HepG2 (cell line): ENCODE measurements around the gene PLS1. TPM values are rescaled to one million over a fixed set of nuclear protein-coding genes. Genes with fewer than 3 reads are reported as not detected.

ENCODE experiments used
- ATAC-seq: fragments of 200-7000 bp; cut with Tn5 transposase; 3 replicates; pipeline ENCODE4 v1.9.1; 2020; ENCODE audit warnings: mild to moderate bottlenecking, moderate library complexity
- BruUV-seq: library from RNA; stranded (reverse); fragments of 400-500 nt; replicated peaks from 2 replicates; lab custom pipeline; 2021; lab: Mats Ljungman, UMichigan
- CTCF ChIA-PET: fragments of 300-600 bp; formaldehyde crosslinking; extraction: SDS; loops from one replicate; lab custom pipeline; 2021; ENCODE audit warnings: low total read pairs, inconsistent platforms, low intra/inter-chr PET ratio; lab: Yijun Ruan, JAX
- POLR2A ChIA-PET: fragments of 350-600 bp; sonication (Branson Sonifier 250); formaldehyde crosslinking; loops from one replicate; lab custom pipeline; 2020; ENCODE audit warnings: antibody characterized with exemption, inconsistent platforms; lab: Yijun Ruan, JAX
- DNase-seq: peaks from one replicate; pipeline ENCODE4 v3.0.0-alpha.2; 2015; ENCODE audit warnings: low spot score
- FAIRE-seq: peaks from 3 replicates; lab custom pipeline; 2011; peaks lifted over from hg19 to GRCh38; lab: Jason Lieb, UNC
- H2AFZ ChIP-seq: one replicate; pipeline ENCODE4 v1.6.1; 2011; ENCODE audit warnings: low read length, inconsistent platforms
- H3K27ac ChIP-seq: fragments of 300-600 bp; 3 replicates; pipeline ENCODE4 v1.8.0; 2011; ENCODE audit warnings: mixed run types, mild to moderate bottlenecking, mixed read lengths, low read length, inconsistent platforms; ENCODE audit not compliant: insufficient read depth; ENCODE audit errors: extremely low read length
- H3K27me3 ChIP-seq, 2 experiments: fragments of 200-600 bp in 1 of 2; 2 replicates in 1 of 2; 3 replicates in 1 of 2; pipeline versions ENCODE4 v1.6.0 to v1.8.0; 2011; ENCODE audit warnings: low read length in 2 of 2, mild to moderate bottlenecking in 2 of 2, moderate library complexity in 2 of 2, inconsistent platforms in 1 of 2; ENCODE audit not compliant: insufficient read depth in 2 of 2, control insufficient read depth in 1 of 2
- H3K36me3 ChIP-seq, 2 experiments: fragments of 200-600 bp in 1 of 2; replicated peaks in 1 of 2; 2 replicates in 1 of 2; 3 replicates in 1 of 2; pipeline versions ENCODE4 v1.5.1 to v1.8.0; 2011; ENCODE audit warnings: low read length in 2 of 2, inconsistent platforms in 1 of 2; ENCODE audit not compliant: insufficient read depth in 2 of 2, control insufficient read depth in 1 of 2
- H3K4me1 ChIP-seq: 2 replicates; pipeline ENCODE4 v1.5.1; 2012; ENCODE audit warnings: low read length, inconsistent platforms; ENCODE audit not compliant: insufficient read depth
- H3K4me2 ChIP-seq: 2 replicates; pipeline ENCODE4 v1.6.0; 2011; ENCODE audit warnings: low read depth, low read length, inconsistent platforms
- H3K4me3 ChIP-seq, 3 experiments: fragments of 200-600 bp in 1 of 3; sonication (generic), shearing (Covaris generic) in 1 of 3; replicated peaks in 1 of 3; 2 replicates each; pipeline ENCODE4 v1.5.1; 2011 to 2016; ENCODE audit warnings: low read length in 3 of 3, inconsistent platforms in 2 of 3, low read depth in 2 of 3, mild to moderate bottlenecking in 2 of 3, control low read depth in 1 of 3, mixed read lengths in 1 of 3; ENCODE audit not compliant: insufficient read depth in 1 of 3
- H3K79me2 ChIP-seq: one replicate; pipeline ENCODE4 v1.6.1; 2011; ENCODE audit warnings: low read length, inconsistent platforms; ENCODE audit not compliant: insufficient read depth
- H3K9ac ChIP-seq: 2 replicates; pipeline ENCODE4 v1.6.0; 2011; ENCODE audit warnings: mild to moderate bottlenecking, low read depth, low read length, inconsistent platforms; ENCODE audit not compliant: insufficient read depth
- H3K9me3 ChIP-seq: 2 replicates; pipeline ENCODE4 v1.5.1; 2012; ENCODE audit warnings: mild to moderate bottlenecking, low read length
- H4K20me1 ChIP-seq: 2 replicates; pipeline ENCODE4 v1.6.0; 2011; ENCODE audit warnings: inconsistent platforms, mild to moderate bottlenecking, low read length, moderate library complexity; ENCODE audit not compliant: insufficient read depth
- CHD2 ChIP-seq: IDR thresholded peaks from 2 replicates; pipeline ENCODE4 v1.6.1; 2011; ENCODE audit warnings: low read depth, low read length, improper control_type of control experiment
- DR1 ChIP-seq: sonication (generic); formaldehyde crosslinking; IDR thresholded peaks from 2 replicates; pipeline ENCODE4 v1.8.0; 2021; ENCODE audit warnings: mild to moderate bottlenecking, missing genetic modification reagents, inconsistent platforms
- HMG20A ChIP-seq: IDR thresholded peaks from 2 replicates; pipeline ENCODE4 v1.6.1; 2016; ENCODE audit warnings: borderline replicate concordance
- HNRNPLL ChIP-seq: fragments of 200-400 bp; formaldehyde crosslinking; IDR thresholded peaks from 2 replicates; pipeline ENCODE4 v1.6.1; 2017; ENCODE audit warnings: mild to moderate bottlenecking, low read depth, low read length; ENCODE audit not compliant: poor library complexity, severe bottlenecking
- KDM1A ChIP-seq: IDR thresholded peaks from 2 replicates; pipeline ENCODE4 v1.6.1; 2016; ENCODE audit warnings: missing compliant biosample characterization
- NFIC ChIP-seq: IDR thresholded peaks from 2 replicates; pipeline ENCODE4 v1.6.1; 2012; ENCODE audit warnings: mild to moderate bottlenecking, low read length, inconsistent platforms
- ZNF17 ChIP-seq: sonication (generic); formaldehyde crosslinking; IDR thresholded peaks from 2 replicates; pipeline ENCODE4 v1.5.0; 2020; ENCODE audit warnings: mild to moderate bottlenecking, missing genetic modification reagents
- ZNF256 ChIP-seq: sonication (generic); formaldehyde crosslinking; conservative IDR thresholded peaks from 2 replicates; pipeline ENCODE4 v1.4.0; 2020; ENCODE audit warnings: missing genetic modification reagents
- ZNF703 ChIP-seq: sonication (generic); formaldehyde crosslinking; IDR thresholded peaks from 2 replicates; pipeline ENCODE4 v1.5.1; 2020; ENCODE audit warnings: missing genetic modification reagents, mild to moderate bottlenecking, moderate library complexity, borderline replicate concordance
- ZNF841 ChIP-seq: sonication (generic); formaldehyde crosslinking; IDR thresholded peaks from 2 replicates; pipeline ENCODE4 v1.8.1; 2023; ENCODE audit warnings: missing genetic modification reagents, borderline replicate concordance
- WGBS: methylation state at CpG from one replicate; pipeline ENCODE4 v1.1.6; 2017; ENCODE audit warnings: low lambda C conversion rate; 5-methylcytosine and 5-hydroxymethylcytosine counted together
- in situ Hi-C: cut with HindIII; loops from 2 replicates; pipeline ENCODE4 v1.10.0; 2017; ENCODE audit warnings: low pct_unique_long_range_greater_than_20kb; ENCODE audit not compliant: extremely low pct_ligation_motif_present
- intact Hi-C: fragments of 100-400 bp; cut with micrococcal nuclease; formaldehyde crosslinking; loops from one replicate; pipeline ENCODE4 v1.10.0; 2022; ENCODE audit not compliant: unreplicated experiment
- polyA plus RNA-seq, 8 experiments: library from polyadenylated mRNA; depleted of rRNA in 3 of 8; stranded (reverse) in 7 of 8; unstranded in 1 of 8; fragments of >200 nt; fragmentation: Illumina TruSeq in 4 of 8; extraction: Trizol in 4 of 8; gene quantifications; 2 replicates each; pipeline versions ENCODE4 v1.2.1 to v1.2.3, GENCODE V29; 2011 to 2016; ENCODE audit warnings: low read depth in 4 of 8, missing spikeins in 1 of 8, mixed read lengths in 1 of 8; ENCODE audit not compliant: insufficient read depth in 1 of 8
- total RNA-seq, 5 experiments: library from RNA; depleted of rRNA; stranded (reverse); fragments of >200 nt; fragmentation: Illumina TruSeq; extraction: Trizol; gene quantifications; 2 replicates each; pipeline ENCODE4 v1.2.3, GENCODE V29; 2016; ENCODE audit warnings: low read depth in 1 of 5
- TF ChIP-seq, protein P1 (sequence below): IDR thresholded peaks from 2 replicates; pipeline ENCODE4 v1.6.1; 2018; ENCODE audit warnings: missing genetic modification reagents, mild to moderate bottlenecking, missing compliant biosample characterization
- TF ChIP-seq, protein P2 (sequence below): sonication (generic); formaldehyde crosslinking; IDR thresholded peaks from 2 replicates; pipeline ENCODE4 v1.4.0; 2020; ENCODE audit warnings: missing genetic modification reagents

PLS1 gene
- total and polyA plus RNA-seq, 2 of the 13 experiments (the other 11 are each of a cell fraction or from before 2014, with no cell fraction given), result 11.2 to 21.1 TPM

DNA sequence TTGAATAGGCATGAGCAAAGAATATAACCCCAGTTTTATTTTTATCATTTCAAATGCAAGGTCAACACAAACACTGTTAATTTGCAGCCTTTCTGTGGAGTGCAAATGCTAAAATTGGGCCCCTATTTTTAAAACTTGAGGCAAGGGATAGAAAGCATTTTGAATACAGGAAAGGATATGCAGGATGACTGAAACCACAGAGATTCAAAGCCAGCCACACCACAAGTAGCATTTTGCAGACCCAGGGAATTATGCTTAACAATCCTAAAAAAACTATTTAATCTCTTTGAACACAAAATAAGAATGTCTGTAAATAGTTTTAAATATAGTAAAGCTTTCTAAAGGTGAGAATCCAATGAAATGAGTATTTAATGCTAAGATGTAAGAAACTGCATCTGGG, 64.7 kb downstream of the PLS1 start (continued):
- no peak for TF ChIP-seq ZNF703
- no peak for TF ChIP-seq KDM1A (CRISPR knock-in tag)
- TF ChIP-seq ZNF256 (CRISPR knock-in tag), result no peak
- TF ChIP-seq ZNF17 (CRISPR knock-in tag), result no peak
- TF ChIP-seq, protein P1, sequence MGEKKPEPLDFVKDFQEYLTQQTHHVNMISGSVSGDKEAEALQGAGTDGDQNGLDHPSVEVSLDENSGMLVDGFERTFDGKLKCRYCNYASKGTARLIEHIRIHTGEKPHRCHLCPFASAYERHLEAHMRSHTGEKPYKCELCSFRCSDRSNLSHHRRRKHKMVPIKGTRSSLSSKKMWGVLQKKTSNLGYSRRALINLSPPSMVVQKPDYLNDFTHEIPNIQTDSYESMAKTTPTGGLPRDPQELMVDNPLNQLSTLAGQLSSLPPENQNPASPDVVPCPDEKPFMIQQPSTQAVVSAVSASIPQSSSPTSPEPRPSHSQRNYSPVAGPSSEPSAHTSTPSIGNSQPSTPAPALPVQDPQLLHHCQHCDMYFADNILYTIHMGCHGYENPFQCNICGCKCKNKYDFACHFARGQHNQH (CRISPR knock-in tag), result no peak
- no peak for TF ChIP-seq HNRNPLL
- no peak for TF ChIP-seq DR1 (CRISPR knock-in tag)
- no peak for TF ChIP-seq ZNF841
- TF ChIP-seq CHD2, result no peak

DNA sequence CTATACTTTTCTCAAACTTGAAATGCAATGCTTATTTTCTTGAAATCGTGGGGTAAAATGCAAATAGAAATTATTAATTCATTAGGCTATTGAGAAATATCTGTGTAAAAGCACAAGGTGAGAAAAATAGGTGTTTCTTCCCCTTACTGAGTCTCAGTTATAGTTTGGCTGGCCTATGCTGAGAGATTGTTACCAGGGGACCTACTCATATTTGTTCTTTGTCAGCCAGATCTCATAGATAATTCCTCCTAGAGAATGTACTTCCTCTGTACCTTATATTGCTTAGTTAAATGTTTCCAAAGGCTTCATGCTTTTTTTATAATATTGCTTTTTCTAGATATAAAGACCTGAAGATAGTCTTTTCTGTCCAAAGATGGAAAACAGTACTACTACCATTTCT, 67.7 kb downstream of the PLS1 start:
- Histone ChIP-seq H3K36me3 (peaks cover 0 to 4% of the 10 kb centered on the region in 2 experiments; a peak in 1 of 5 replicates), H4K20me1 (no peaks in the 10 kb centered on the region), H3K27ac (peak overlapping the region; percentile 74), H3K9me3 (no peaks in the 10 kb centered on the region), H3K9ac (no peak overlapping the region), H3K4me3 (peak overlapping the region; percentile 10 to 47 (median 47); a peak in 4 of 6 replicates), H3K4me2 (peak overlapping the region; percentile 74), H3K27me3 (no peaks in the 10 kb centered on the region), H3K4me1 (peaks cover 27% of the 10 kb centered on the region), H2AFZ (peak overlapping the region; percentile 17), H3K79me2 (no peaks in the 10 kb centered on the region)
- FAIRE-seq (no peak), ATAC-seq (peak; percentile 90), DNase-seq (peak; percentile 21)
- TF ChIP-seq NFIC (0 out of 2 replicates have a peak, but pooled peaks have one; percentile 10), HMG20A (peak; percentile 5; the same call in 1 of the 2 replicates)
- TF ChIP-seq, protein P2, sequence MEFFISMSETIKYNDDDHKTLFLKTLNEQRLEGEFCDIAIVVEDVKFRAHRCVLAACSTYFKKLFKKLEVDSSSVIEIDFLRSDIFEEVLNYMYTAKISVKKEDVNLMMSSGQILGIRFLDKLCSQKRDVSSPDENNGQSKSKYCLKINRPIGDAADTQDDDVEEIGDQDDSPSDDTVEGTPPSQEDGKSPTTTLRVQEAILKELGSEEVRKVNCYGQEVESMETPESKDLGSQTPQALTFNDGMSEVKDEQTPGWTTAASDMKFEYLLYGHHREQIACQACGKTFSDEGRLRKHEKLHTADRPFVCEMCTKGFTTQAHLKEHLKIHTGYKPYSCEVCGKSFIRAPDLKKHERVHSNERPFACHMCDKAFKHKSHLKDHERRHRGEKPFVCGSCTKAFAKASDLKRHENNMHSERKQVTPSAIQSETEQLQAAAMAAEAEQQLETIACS, result no peak
- in situ Hi-C loops (no loop called here), intact Hi-C loops (loop anchor here (2.0 kb wide), 1 partner anchor 67 kb away; the partner anchor contains the start of gene PLS1)
- CTCF ChIA-PET, result no interaction called here
- POLR2A ChIA-PET, result interaction anchor here (1.0 kb wide), 1 partner anchor 85 kb away, joined by 3 read pairs; no protein-coding TSS in a partner anchor
- BruUV-seq, result TSS peak; percentile 84
- 18% methylated on average over 1 of the region's 1 CpG for WGBS
